ENCODE measurements around the gene TOX3. TPM values are rescaled to one million over a fixed set of nuclear protein-coding genes. Genes with fewer than 3 reads are reported as not detected.

TOX3 gene
- total RNA-seq, 1 experiment from 2014 or later, result 29.4 TPM

DNA sequence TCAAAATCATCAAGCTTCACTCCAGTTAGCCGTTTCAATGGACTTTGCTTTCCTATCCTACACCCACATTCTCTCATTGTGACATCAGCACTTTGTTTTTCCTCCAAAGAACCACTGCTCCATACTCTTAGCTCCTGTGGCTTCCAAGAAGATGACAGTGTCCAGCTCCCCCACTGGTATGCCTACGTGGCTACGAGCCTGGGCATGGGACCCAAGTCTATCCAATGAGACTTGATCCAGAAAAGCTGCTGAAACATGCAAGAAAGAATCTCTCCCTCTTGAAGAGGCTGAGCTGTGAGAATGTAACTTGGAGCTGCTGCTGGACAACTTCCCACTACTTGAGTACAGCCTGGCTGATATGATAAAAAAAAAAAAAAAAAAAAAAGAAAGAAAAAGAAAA, 9.4 kb downstream of the TOX3 start:
- Mint-ChIP-seq H3K9me3 (ENCODE audit: low read depth, unreplicated experiment) (no peaks in the 10 kb centered on the region), H3K4me1 (ENCODE audit: low read depth, unreplicated experiment) (peaks cover 10% of the 10 kb centered on the region), H3K27me3 (ENCODE audit: unreplicated experiment) (no peaks in the 10 kb centered on the region), H3K36me3 (ENCODE audit: insufficient read depth, unreplicated experiment) (no peaks in the 10 kb centered on the region), H3K4me3 (ENCODE audit: low read depth, unreplicated experiment) (no peak overlapping the region), H3K27ac (ENCODE audit: unreplicated experiment) (no peak overlapping the region)
- no TSS peak for BruUV-seq (replicated peaks)
- TF ChIP-seq, protein P1, sequence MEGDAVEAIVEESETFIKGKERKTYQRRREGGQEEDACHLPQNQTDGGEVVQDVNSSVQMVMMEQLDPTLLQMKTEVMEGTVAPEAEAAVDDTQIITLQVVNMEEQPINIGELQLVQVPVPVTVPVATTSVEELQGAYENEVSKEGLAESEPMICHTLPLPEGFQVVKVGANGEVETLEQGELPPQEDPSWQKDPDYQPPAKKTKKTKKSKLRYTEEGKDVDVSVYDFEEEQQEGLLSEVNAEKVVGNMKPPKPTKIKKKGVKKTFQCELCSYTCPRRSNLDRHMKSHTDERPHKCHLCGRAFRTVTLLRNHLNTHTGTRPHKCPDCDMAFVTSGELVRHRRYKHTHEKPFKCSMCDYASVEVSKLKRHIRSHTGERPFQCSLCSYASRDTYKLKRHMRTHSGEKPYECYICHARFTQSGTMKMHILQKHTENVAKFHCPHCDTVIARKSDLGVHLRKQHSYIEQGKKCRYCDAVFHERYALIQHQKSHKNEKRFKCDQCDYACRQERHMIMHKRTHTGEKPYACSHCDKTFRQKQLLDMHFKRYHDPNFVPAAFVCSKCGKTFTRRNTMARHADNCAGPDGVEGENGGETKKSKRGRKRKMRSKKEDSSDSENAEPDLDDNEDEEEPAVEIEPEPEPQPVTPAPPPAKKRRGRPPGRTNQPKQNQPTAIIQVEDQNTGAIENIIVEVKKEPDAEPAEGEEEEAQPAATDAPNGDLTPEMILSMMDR (IDR thresholded peaks at IDR 0.05; ENCODE audit: unreplicated experiment), result no peak
- DNase-seq, result no peak
- intact Hi-C loops (cut with micrococcal nuclease; ENCODE audit: unreplicated experiment), result no loop called here
- CTCF ChIA-PET, result interaction anchor here (0.6 kb wide), 1 partner anchor 434 kb away, joined by 4 read pairs; no protein-coding TSS in a partner anchor

DNA sequence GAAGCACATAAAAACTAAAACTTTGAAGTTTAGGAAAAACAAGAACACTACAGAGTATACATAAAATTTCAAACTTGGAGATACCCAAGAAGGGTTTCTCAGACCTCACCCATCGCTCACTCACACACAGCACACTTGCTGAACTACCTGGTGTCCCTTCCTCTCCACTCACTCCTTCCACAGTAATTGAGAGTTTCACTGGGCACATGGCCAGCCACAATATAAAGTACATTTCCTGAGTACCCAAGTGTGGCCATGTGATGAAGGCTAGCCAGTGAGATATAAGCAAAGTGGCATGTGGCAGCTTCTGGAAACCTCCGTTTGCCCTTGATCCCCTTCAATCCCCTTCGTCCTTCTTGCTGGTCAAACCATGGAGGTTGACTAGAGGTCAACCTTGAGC, 11.9 kb downstream of the TOX3 start:
- H3K36me3 Mint-ChIP-seq (ENCODE audit: insufficient read depth, unreplicated experiment), result no peaks in the 10 kb centered on the region
- H3K27ac Mint-ChIP-seq (ENCODE audit: unreplicated experiment), result no peak overlapping the region
- no peaks in the 10 kb centered on the region for H3K27me3 Mint-ChIP-seq (ENCODE audit: unreplicated experiment)
- intact Hi-C loops (cut with micrococcal nuclease; ENCODE audit: unreplicated experiment), result no loop called here
- H3K4me1 Mint-ChIP-seq (ENCODE audit: low read depth, unreplicated experiment), result peaks cover 10% of the 10 kb centered on the region
- H3K4me3 Mint-ChIP-seq (ENCODE audit: low read depth, unreplicated experiment), result no peak overlapping the region
- CTCF ChIA-PET, result no interaction called here
- TF ChIP-seq, protein P1 (IDR thresholded peaks at IDR 0.05; ENCODE audit: unreplicated experiment), result no peak
- no peak for DNase-seq
- H3K9me3 Mint-ChIP-seq (ENCODE audit: low read depth, unreplicated experiment), result peaks cover 3% of the 10 kb centered on the region
- no TSS peak for BruUV-seq (replicated peaks)

DNA sequence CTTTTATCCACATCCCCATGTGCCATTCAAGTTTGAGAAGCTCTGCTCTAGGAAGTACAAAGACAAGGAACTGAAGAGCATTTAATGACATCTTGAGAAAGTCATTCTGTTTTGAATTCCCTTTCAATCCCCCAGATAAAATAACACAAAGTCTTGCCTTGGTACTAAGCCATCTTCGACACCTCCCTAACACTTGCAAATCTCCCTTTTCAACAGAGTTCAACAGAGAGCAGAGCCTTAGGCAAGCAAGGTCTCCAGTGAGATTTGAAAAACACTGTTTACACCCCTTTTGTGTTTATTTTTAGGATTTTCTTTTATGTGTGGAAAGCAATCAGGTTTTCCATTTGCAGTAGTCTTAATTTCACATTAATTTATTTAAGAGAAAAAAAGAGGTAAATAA, 13.6 kb downstream of the TOX3 start:
- intact Hi-C loops (cut with micrococcal nuclease; ENCODE audit: unreplicated experiment), result no loop called here
- H3K4me3 Mint-ChIP-seq (ENCODE audit: low read depth, unreplicated experiment), result no peak overlapping the region
- peaks cover 3% of the 10 kb centered on the region for H3K9me3 Mint-ChIP-seq (ENCODE audit: low read depth, unreplicated experiment)
- H3K4me1 Mint-ChIP-seq (ENCODE audit: low read depth, unreplicated experiment), result peaks cover 22% of the 10 kb centered on the region
- H3K27ac Mint-ChIP-seq (ENCODE audit: unreplicated experiment), result no peak overlapping the region
- H3K36me3 Mint-ChIP-seq (ENCODE audit: insufficient read depth, unreplicated experiment), result no peaks in the 10 kb centered on the region
- no TSS peak for BruUV-seq (replicated peaks)
- TF ChIP-seq, protein P1 (IDR thresholded peaks at IDR 0.05; ENCODE audit: unreplicated experiment), result no peak
- DNase-seq, result no peak
- CTCF ChIA-PET, result no interaction called here
- H3K27me3 Mint-ChIP-seq (ENCODE audit: unreplicated experiment), result no peaks in the 10 kb centered on the region

DNA sequence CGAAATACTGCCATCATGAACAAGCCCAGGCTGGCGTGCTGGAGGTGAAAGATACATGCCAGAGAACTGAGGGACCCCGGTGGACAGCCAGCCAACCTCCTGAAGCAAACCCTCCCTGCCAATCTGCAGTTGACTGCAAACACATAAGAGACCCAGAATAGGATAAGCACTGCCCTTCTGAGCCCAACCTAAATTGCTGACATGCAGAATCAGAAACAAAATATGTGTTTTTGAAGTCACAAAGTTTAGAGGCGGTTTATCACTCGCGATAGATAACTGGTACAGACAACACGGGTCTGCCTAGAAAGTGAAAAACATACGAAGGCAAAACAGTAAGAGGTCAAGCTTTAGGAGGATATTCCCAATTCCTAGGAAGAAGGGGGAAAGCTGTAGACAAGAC, 14.6 kb downstream of the TOX3 start:
- H3K9me3 Mint-ChIP-seq (ENCODE audit: low read depth, unreplicated experiment), result peaks cover 3% of the 10 kb centered on the region
- H3K4me1 Mint-ChIP-seq (ENCODE audit: low read depth, unreplicated experiment), result peaks cover 20% of the 10 kb centered on the region
- TF ChIP-seq, protein P1 (IDR thresholded peaks at IDR 0.05; ENCODE audit: unreplicated experiment), result no peak
- no peak for DNase-seq
- H3K4me3 Mint-ChIP-seq (ENCODE audit: low read depth, unreplicated experiment), result no peak overlapping the region
- H3K36me3 Mint-ChIP-seq (ENCODE audit: insufficient read depth, unreplicated experiment), result no peaks in the 10 kb centered on the region
- CTCF ChIA-PET, result no interaction called here
- H3K27me3 Mint-ChIP-seq (ENCODE audit: unreplicated experiment), result no peaks in the 10 kb centered on the region
- intact Hi-C loops (cut with micrococcal nuclease; ENCODE audit: unreplicated experiment), result no loop called here
- no TSS peak for BruUV-seq (replicated peaks)
- no peak overlapping the region for H3K27ac Mint-ChIP-seq (ENCODE audit: unreplicated experiment)
